Vagina (tissue), 2 donors: ENCODE results near the gene DOK3. TPM values are rescaled to one million over a fixed set of nuclear protein-coding genes. Genes with fewer than 3 reads are reported as not detected.

ENCODE experiments used
- DNase-seq, 2 donors: peaks; one replicate each; pipeline ENCODE4 v3.0.0-alpha.2; 2017; ENCODE audit errors: extremely low spot score in 2 of 2
- H3K27ac ChIP-seq: fragments of 200-600 bp; sonication (generic); one replicate; pipeline ENCODE4 v1.5.1; 2019
- H3K27me3 ChIP-seq: fragments of 200-600 bp; sonication (generic); one replicate; pipeline ENCODE4 v1.5.1; 2019
- H3K36me3 ChIP-seq, 2 donors: fragments of 200-600 bp; sonication (generic); one replicate each; pipeline ENCODE4 v1.5.1; 2017 to 2019
- H3K4me1 ChIP-seq: fragments of 200-600 bp; sonication (generic); one replicate; pipeline ENCODE4 v1.5.1; 2019
- H3K4me3 ChIP-seq, 2 donors: fragments of 200-600 bp; sonication (generic); 1 replicate in 1 of 2; 2 replicates in 1 of 2; pipeline ENCODE4 v1.5.1; 2016 to 2019
- H3K9me3 ChIP-seq: fragments of 200-600 bp; sonication (generic); one replicate; pipeline ENCODE4 v1.5.1; 2019
- POLR2A ChIP-seq, 2 donors: fragments of 450-650 bp; IDR thresholded peaks; one replicate each; pipeline ENCODE4 v1.6.1; 2017; ENCODE audit warnings: antibody characterized with exemption in 2 of 2, mild to moderate bottlenecking in 2 of 2, moderate library complexity in 2 of 2
- POLR2AphosphoS5 ChIP-seq, 2 donors: sonication (generic); formaldehyde crosslinking; IDR thresholded peaks; one replicate each; pipeline ENCODE4 v1.9.0; 2017; ENCODE audit warnings: antibody characterized with exemption in 2 of 2, mild to moderate bottlenecking in 2 of 2, low read depth in 1 of 2; ENCODE audit not compliant: insufficient read depth in 1 of 2
- intact Hi-C: fragments of 100-400 bp; cut with DNase I; formaldehyde crosslinking; loops from one replicate; pipeline ENCODE4 v1.15.1; 2023
- total RNA-seq: library from RNA; depleted of rRNA; stranded (reverse); fragments of >200 nt; gene quantifications from one replicate; pipeline ENCODE4 v1.2.3, GENCODE V29; 2016
- TF ChIP-seq, protein P1 (sequence below), 3 experiments: fragments of 450-650 bp in 2 of 3; fragments of 200-600 bp in 1 of 3; sonication (generic) in 1 of 3; IDR thresholded peaks; one replicate each; pipeline ENCODE4 v1.5.1; 2017 to 2019; ENCODE audit warnings: antibody characterized with exemption in 3 of 3, mild to moderate bottlenecking in 2 of 3, moderate library complexity in 2 of 3

DOK3 gene
- total RNA-seq, 1 donor from 2014 or later: 12.0 TPM

DNA sequence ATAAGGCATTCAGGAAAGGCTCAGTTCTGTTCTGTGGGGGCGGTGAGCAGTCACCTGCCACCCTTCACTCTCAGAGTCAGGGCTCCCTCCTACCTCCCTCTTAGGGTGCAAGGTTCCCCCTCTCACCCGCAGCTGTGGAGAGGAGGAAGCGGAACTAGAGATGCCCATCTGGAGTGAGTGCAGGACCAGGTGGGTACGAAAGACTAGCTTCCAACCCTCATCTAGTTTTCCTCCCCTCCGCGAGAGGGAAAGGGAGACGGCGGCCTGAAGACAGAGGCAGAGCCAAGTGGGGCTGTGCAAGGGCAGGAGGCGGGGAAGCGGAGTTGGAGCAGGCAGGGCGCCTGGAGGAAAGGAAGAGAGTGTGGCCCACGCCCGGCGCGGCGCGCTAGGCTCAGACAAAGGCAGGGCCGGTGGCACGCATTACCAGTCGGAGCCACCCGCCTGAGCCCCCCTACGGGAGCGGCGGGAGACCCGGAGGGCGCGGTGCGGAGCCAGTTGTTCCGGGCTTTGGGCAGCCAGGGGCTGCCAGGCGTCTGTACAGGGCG lies 55.7 kb downstream of the DOK3 start:
- H3K9me3 ChIP-seq: no peaks in the 10 kb centered on the region
- H3K4me3 ChIP-seq: peak overlapping the region; percentile 63 to 81
- TF ChIP-seq POLR2AphosphoS5 (IDR thresholded peaks at IDR 0.05; ENCODE audit: insufficient read depth in 1 of 2, low read depth in 1 of 2): no peak
- TF ChIP-seq POLR2A (IDR thresholded peaks at IDR 0.05): no peak
- TF ChIP-seq, protein P1, sequence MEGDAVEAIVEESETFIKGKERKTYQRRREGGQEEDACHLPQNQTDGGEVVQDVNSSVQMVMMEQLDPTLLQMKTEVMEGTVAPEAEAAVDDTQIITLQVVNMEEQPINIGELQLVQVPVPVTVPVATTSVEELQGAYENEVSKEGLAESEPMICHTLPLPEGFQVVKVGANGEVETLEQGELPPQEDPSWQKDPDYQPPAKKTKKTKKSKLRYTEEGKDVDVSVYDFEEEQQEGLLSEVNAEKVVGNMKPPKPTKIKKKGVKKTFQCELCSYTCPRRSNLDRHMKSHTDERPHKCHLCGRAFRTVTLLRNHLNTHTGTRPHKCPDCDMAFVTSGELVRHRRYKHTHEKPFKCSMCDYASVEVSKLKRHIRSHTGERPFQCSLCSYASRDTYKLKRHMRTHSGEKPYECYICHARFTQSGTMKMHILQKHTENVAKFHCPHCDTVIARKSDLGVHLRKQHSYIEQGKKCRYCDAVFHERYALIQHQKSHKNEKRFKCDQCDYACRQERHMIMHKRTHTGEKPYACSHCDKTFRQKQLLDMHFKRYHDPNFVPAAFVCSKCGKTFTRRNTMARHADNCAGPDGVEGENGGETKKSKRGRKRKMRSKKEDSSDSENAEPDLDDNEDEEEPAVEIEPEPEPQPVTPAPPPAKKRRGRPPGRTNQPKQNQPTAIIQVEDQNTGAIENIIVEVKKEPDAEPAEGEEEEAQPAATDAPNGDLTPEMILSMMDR (IDR thresholded peaks at IDR 0.05): no peak
- H3K27me3 ChIP-seq: no peaks in the 10 kb centered on the region
- H3K4me1 ChIP-seq: peaks cover 48% of the 10 kb centered on the region
- no peak for DNase-seq
- peak overlapping the region; percentile 74 for H3K27ac ChIP-seq
- H3K36me3 ChIP-seq: no peaks in the 10 kb centered on the region
- intact Hi-C loops: loop anchor here (2.0 to 10.0 kb wide), 2 partner anchors 63 to 139 kb away; partner anchors contain the start of gene MXD3

DNA sequence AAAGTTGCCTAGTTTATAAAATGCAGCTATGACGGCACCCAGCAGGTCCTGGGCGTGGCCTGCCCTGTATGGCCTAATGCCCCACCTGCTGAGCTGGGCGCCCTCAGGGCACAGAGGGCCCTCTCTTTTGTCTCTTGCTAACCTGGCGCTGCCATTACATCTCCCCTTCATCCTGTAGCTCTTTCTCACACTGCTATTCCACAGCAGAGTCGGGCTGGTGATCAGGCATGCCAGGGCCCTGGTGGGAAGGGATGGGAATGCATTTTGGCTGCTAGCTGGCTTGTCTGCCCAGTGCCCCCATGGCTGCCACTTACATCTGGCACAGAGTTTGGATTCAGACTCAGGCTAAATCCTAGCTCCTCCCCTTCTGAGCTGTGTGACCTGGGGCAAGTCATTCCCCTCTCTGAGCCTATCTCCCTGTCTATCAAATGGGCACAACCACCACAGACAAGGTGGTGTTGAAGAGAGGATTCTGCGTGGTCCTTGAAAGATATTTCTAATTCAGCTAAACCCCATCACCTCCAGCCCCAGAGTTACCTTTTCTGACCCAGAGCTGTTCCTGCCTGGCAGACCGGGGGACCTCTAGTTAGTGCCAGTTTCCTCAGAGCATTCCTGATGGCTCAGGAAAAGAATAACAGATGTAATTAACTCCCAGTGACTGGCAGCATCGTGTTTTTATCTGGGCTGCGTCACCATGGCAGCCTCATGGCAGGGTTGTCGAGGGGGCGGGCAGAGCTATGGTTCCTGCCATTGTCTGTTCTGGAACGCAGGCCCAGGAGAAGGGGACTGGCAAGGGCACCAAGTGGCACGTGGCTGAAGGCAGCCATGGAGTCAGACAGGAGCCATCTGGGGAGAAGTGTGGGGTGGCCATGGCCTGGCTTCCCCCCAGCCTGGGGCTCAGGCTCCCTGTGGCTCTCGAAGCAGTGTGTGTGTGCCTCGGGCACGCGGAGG lies 56.7 kb downstream of the DOK3 start:
- TF ChIP-seq, protein P1 (IDR thresholded peaks at IDR 0.05): no peak
- TF ChIP-seq POLR2A (IDR thresholded peaks at IDR 0.05): no peak
- TF ChIP-seq POLR2AphosphoS5 (IDR thresholded peaks at IDR 0.05; ENCODE audit: insufficient read depth in 1 of 2, low read depth in 1 of 2): no peak
- Histone ChIP-seq H3K36me3 (no peaks in the 10 kb centered on the region), H3K9me3 (no peaks in the 10 kb centered on the region), H3K27me3 (no peaks in the 10 kb centered on the region), H3K27ac (no peak overlapping the region), H3K4me3 (no peak overlapping the region), H3K4me1 (peaks cover 54% of the 10 kb centered on the region)
- no peak for DNase-seq
- intact Hi-C loops: loop anchor here (10.0 kb wide), 1 partner anchor 138 kb away; the partner anchor contains the start of gene MXD3

Other genes with a start within 250 kb of the DOK3 start
- gene RAB24, start 206.1 kb downstream of the DOK3 start, total RNA-seq: 48.6 TPM
- 93.3 TPM for gene PRELID1, start 206.0 kb downstream of the DOK3 start, total RNA-seq
- 5.4 TPM for gene MXD3, start 197.9 kb downstream of the DOK3 start, total RNA-seq
- gene LMAN2, start 158.2 kb downstream of the DOK3 start, total RNA-seq: 166 TPM
- gene RGS14, start 151.9 kb downstream of the DOK3 start, total RNA-seq: 49.1 TPM
- not detected for gene SLC34A1, start 125.4 kb downstream of the DOK3 start, total RNA-seq
- not detected for gene PFN3, start 109.2 kb downstream of the DOK3 start, total RNA-seq
- gene F12, start 100.3 kb downstream of the DOK3 start, total RNA-seq: 5.2 TPM
- 28.7 TPM for gene GRK6, start 83.2 kb downstream of the DOK3 start, total RNA-seq
- 1.2 TPM for gene PRR7, start 63.0 kb downstream of the DOK3 start, total RNA-seq
- gene DBN1, start 36.2 kb downstream of the DOK3 start, total RNA-seq: 69.0 TPM
- 118 TPM for gene PDLIM7, start 12.2 kb downstream of the DOK3 start, total RNA-seq
- gene DDX41, start 7.1 kb upstream of the DOK3 start, total RNA-seq: 125 TPM
- 72.4 TPM for gene FAM193B, start 44.7 kb upstream of the DOK3 start, total RNA-seq
- 83.7 TPM for gene TMED9, start 82.4 kb upstream of the DOK3 start, total RNA-seq
- 19.4 TPM for gene B4GALT7, start 90.3 kb upstream of the DOK3 start, total RNA-seq